ENCODE data around the gene ZNF487. TPM values are rescaled to one million over a fixed set of nuclear protein-coding genes. Genes with fewer than 3 reads are reported as not detected.

Gene ZNF487
- total and polyA plus RNA-seq, 2 of the 13 experiments (the other 11 are each of a cell fraction or from before 2014, with no cell fraction given) = 7.4 to 8.8 TPM

DNA sequence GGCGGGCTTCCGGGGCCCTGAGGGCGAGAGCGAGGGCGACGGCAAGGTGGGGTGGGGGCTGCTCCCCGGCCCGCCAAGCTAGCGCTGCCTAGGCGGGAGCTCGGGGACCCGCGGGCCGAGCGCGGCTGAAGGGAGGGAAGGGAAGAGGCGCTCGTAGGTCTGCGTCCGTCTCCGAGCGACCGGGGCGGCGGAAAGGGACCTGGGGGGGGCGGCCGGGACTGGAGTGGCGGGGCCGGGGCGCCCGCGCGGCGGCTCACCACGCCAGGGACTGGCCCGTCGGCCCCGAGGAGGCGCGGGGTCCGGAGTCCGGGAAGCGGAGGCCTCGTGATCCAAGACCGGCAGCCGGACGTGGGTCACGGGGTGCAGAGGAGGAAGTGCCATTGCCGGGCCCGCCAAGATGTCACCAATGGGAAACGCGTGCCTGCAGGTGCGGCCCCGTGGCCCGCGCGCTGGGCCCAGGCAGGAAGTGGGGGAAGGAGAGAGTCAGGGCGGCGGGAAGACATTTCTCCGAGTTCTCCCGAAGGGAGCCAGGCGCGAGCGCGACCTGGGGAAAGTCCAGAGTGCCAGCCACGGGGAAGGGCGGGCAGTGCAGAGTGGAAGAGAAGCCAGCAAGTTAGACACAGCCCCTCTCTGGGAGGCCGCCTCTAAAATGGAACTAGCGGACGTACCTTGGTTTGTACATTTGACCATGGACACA, 39.8 kb upstream of the ZNF487 start (continued):
- TF ChIP-seq, protein P1, sequence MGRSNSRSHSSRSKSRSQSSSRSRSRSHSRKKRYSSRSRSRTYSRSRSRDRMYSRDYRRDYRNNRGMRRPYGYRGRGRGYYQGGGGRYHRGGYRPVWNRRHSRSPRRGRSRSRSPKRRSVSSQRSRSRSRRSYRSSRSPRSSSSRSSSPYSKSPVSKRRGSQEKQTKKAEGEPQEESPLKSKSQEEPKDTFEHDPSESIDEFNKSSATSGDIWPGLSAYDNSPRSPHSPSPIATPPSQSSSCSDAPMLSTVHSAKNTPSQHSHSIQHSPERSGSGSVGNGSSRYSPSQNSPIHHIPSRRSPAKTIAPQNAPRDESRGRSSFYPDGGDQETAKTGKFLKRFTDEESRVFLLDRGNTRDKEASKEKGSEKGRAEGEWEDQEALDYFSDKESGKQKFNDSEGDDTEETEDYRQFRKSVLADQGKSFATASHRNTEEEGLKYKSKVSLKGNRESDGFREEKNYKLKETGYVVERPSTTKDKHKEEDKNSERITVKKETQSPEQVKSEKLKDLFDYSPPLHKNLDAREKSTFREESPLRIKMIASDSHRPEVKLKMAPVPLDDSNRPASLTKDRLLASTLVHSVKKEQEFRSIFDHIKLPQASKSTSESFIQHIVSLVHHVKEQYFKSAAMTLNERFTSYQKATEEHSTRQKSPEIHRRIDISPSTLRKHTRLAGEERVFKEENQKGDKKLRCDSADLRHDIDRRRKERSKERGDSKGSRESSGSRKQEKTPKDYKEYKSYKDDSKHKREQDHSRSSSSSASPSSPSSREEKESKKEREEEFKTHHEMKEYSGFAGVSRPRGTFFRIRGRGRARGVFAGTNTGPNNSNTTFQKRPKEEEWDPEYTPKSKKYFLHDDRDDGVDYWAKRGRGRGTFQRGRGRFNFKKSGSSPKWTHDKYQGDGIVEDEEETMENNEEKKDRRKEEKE (IDR thresholded peaks at IDR 0.05) = no peak
- TF ChIP-seq, protein P2, sequence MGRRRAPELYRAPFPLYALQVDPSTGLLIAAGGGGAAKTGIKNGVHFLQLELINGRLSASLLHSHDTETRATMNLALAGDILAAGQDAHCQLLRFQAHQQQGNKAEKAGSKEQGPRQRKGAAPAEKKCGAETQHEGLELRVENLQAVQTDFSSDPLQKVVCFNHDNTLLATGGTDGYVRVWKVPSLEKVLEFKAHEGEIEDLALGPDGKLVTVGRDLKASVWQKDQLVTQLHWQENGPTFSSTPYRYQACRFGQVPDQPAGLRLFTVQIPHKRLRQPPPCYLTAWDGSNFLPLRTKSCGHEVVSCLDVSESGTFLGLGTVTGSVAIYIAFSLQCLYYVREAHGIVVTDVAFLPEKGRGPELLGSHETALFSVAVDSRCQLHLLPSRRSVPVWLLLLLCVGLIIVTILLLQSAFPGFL (CRISPR knock-in tag; IDR thresholded peaks at IDR 0.05) = no peak
- TF ChIP-seq DMAP1 (CRISPR knock-in tag; IDR thresholded peaks at IDR 0.05) = peak; percentile 91
- peak; percentile 62; the same call in 1 of the 2 replicates for TF ChIP-seq TGIF2 (CRISPR knock-in tag; IDR thresholded peaks at IDR 0.05)
- no peak for TF ChIP-seq ZNF598 (CRISPR knock-in tag; IDR thresholded peaks at IDR 0.05; ENCODE audit: borderline replicate concordance)
- peak; percentile 84; the same call in 1 of the 2 replicates for TF ChIP-seq ZNF792 (CRISPR knock-in tag; IDR thresholded peaks at IDR 0.05)
- TF ChIP-seq KLF11 (CRISPR knock-in tag; IDR thresholded peaks at IDR 0.05) = no peak; the same call in 1 of the 2 replicates
- TF ChIP-seq ZFP82 (CRISPR knock-in tag; IDR thresholded peaks at IDR 0.05; ENCODE audit: borderline replicate concordance) = no peak
- TF ChIP-seq, protein P3, sequence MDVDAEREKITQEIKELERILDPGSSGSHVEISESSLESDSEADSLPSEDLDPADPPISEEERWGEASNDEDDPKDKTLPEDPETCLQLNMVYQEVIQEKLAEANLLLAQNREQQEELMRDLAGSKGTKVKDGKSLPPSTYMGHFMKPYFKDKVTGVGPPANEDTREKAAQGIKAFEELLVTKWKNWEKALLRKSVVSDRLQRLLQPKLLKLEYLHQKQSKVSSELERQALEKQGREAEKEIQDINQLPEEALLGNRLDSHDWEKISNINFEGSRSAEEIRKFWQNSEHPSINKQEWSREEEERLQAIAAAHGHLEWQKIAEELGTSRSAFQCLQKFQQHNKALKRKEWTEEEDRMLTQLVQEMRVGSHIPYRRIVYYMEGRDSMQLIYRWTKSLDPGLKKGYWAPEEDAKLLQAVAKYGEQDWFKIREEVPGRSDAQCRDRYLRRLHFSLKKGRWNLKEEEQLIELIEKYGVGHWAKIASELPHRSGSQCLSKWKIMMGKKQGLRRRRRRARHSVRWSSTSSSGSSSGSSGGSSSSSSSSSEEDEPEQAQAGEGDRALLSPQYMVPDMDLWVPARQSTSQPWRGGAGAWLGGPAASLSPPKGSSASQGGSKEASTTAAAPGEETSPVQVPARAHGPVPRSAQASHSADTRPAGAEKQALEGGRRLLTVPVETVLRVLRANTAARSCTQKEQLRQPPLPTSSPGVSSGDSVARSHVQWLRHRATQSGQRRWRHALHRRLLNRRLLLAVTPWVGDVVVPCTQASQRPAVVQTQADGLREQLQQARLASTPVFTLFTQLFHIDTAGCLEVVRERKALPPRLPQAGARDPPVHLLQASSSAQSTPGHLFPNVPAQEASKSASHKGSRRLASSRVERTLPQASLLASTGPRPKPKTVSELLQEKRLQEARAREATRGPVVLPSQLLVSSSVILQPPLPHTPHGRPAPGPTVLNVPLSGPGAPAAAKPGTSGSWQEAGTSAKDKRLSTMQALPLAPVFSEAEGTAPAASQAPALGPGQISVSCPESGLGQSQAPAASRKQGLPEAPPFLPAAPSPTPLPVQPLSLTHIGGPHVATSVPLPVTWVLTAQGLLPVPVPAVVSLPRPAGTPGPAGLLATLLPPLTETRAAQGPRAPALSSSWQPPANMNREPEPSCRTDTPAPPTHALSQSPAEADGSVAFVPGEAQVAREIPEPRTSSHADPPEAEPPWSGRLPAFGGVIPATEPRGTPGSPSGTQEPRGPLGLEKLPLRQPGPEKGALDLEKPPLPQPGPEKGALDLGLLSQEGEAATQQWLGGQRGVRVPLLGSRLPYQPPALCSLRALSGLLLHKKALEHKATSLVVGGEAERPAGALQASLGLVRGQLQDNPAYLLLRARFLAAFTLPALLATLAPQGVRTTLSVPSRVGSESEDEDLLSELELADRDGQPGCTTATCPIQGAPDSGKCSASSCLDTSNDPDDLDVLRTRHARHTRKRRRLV (CRISPR knock-in tag; IDR thresholded peaks at IDR 0.05) = 0 out of 2 replicates have a peak, but pooled peaks have one; percentile 60
- TF ChIP-seq, protein P4, sequence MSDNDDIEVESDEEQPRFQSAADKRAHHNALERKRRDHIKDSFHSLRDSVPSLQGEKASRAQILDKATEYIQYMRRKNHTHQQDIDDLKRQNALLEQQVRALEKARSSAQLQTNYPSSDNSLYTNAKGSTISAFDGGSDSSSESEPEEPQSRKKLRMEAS (IDR thresholded peaks at IDR 0.05) = peak; percentile 98
- TF ChIP-seq ZFP36L2 (CRISPR knock-in tag; IDR thresholded peaks at IDR 0.05) = 0 out of 2 replicates have a peak, but pooled peaks have one; percentile 46
- TF ChIP-seq, protein P5, sequence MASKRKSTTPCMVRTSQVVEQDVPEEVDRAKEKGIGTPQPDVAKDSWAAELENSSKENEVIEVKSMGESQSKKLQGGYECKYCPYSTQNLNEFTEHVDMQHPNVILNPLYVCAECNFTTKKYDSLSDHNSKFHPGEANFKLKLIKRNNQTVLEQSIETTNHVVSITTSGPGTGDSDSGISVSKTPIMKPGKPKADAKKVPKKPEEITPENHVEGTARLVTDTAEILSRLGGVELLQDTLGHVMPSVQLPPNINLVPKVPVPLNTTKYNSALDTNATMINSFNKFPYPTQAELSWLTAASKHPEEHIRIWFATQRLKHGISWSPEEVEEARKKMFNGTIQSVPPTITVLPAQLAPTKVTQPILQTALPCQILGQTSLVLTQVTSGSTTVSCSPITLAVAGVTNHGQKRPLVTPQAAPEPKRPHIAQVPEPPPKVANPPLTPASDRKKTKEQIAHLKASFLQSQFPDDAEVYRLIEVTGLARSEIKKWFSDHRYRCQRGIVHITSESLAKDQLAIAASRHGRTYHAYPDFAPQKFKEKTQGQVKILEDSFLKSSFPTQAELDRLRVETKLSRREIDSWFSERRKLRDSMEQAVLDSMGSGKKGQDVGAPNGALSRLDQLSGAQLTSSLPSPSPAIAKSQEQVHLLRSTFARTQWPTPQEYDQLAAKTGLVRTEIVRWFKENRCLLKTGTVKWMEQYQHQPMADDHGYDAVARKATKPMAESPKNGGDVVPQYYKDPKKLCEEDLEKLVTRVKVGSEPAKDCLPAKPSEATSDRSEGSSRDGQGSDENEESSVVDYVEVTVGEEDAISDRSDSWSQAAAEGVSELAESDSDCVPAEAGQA (IDR thresholded peaks at IDR 0.05; ENCODE audit: low read depth) = peak; percentile 62; the same call in 1 of the 2 replicates
- TF ChIP-seq, protein P5 (CRISPR knock-in tag; IDR thresholded peaks at IDR 0.05; ENCODE audit: borderline replicate concordance) = peak; percentile 84
- TF ChIP-seq CBX2 (IDR thresholded peaks at IDR 0.05; ENCODE audit: low read depth, low read length) = no peak
- TF ChIP-seq CBX2 (CRISPR knock-in tag; IDR thresholded peaks at IDR 0.05; ENCODE audit: low read depth) = no peak

Data from HepG2 (cell line).